ENCODE results near the gene GALNT2. TPM values are rescaled to one million over a fixed set of nuclear protein-coding genes. Genes with fewer than 3 reads are reported as not detected.

The GALNT2 gene
- total and polyA plus RNA-seq, 2 experiments from 2014 or later, result 96.7 to 143 TPM

GRCh38 chr1:230050973-230051735 is 15.9 kb upstream of the GALNT2 start:
- TF ChIP-seq EZH2phosphoT487 (IDR thresholded peaks at IDR 0.05; ENCODE audit: low read depth, severe bottlenecking, unreplicated experiment) (no peak), EZH2 (IDR thresholded peaks at IDR 0.05; ENCODE audit: borderline replicate concordance) (no peak)
- DNase-seq (ENCODE audit: low spot score), result no peak
- WGBS (ENCODE audit: low lambda C conversion rate, missing lambda C conversion rate), result 78% methylated on average over 7 of the region's 7 CpGs
- Histone ChIP-seq H3K4me2 (no peak overlapping the region), H3K36me3 (replicated peaks; ENCODE audit: insufficient read depth, low read depth) (no peaks in the 10 kb centered on the region), H3K4me3 (no peak overlapping the region), H3K9me3 (ENCODE audit: low read depth) (no peaks in the 10 kb centered on the region), H3K9me2 (replicated peaks; ENCODE audit: insufficient read depth) (no peaks in the 10 kb centered on the region), H4K20me1 (ENCODE audit: insufficient read depth, poor library complexity, severe bottlenecking) (no peaks in the 10 kb centered on the region), H3K79me2 (no peaks in the 10 kb centered on the region), H3K27ac (no peak overlapping the region), H2AFZ (no peak overlapping the region), H3K4me1 (ENCODE audit: insufficient read depth) (no peaks in the 10 kb centered on the region), H3K27me3 (no peaks in the 10 kb centered on the region)

DNA sequence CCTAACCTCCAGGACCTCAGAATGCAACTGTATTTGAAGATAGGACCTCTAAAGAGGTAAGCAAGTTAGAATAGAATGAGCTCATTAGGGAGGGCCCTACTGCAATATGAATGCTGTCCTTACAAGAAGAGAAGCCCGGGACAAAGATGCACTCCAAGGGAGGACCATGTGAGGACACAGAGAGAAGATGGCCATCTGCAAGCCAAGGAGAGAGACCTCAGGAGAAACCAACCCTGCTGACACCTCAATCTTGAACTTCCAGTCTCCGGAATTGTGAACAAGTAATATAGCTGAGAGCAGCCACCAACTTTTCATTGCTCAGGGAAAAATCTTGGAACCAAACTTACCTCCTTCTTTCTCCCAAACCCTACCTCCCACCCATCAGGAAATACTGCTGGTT is 15.0 kb upstream of the GALNT2 start:
- 94% methylated on average over 2 of the region's 2 CpGs for WGBS (ENCODE audit: low lambda C conversion rate, missing lambda C conversion rate)
- TF ChIP-seq EZH2phosphoT487 (IDR thresholded peaks at IDR 0.05; ENCODE audit: low read depth, severe bottlenecking, unreplicated experiment), result no peak
- TF ChIP-seq EZH2 (IDR thresholded peaks at IDR 0.05; ENCODE audit: borderline replicate concordance), result no peak
- no peak for TF ChIP-seq CTCF (IDR thresholded peaks at IDR 0.05; ENCODE audit: poor library complexity)
- Histone ChIP-seq H3K79me2 (no peaks in the 10 kb centered on the region), H3K4me1 (ENCODE audit: insufficient read depth) (no peaks in the 10 kb centered on the region), H3K36me3 (replicated peaks; ENCODE audit: insufficient read depth, low read depth) (no peaks in the 10 kb centered on the region), H2AFZ (no peak overlapping the region), H3K9me3 (ENCODE audit: low read depth) (no peaks in the 10 kb centered on the region), H3K4me3 (no peak overlapping the region), H3K4me2 (no peak overlapping the region), H3K27ac (no peak overlapping the region), H3K27me3 (no peaks in the 10 kb centered on the region), H3K9me2 (replicated peaks; ENCODE audit: insufficient read depth) (no peaks in the 10 kb centered on the region), H4K20me1 (ENCODE audit: insufficient read depth, poor library complexity, severe bottlenecking) (no peaks in the 10 kb centered on the region)
- no peak for DNase-seq (ENCODE audit: low spot score)

DNA sequence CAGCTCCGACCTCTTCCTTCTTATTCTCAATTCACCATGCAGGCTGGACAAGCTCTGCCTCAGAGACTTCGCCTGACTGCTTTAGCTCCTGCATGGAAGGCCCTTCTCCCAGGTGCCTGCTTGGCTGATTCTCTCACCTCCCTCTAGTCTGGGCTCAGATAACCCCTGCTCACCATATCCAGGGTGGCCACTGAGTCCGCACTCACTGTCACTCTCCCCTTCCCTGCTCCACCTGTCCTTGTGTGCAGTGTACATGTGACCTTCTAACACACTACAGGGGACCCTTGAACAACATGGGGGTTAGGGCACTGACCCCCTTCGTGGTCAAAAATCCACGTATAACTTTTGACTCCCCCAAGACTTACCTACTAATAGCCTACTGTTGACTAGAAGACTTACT is 14.4 kb upstream of the GALNT2 start:
- Histone ChIP-seq H3K27me3 (no peaks in the 10 kb centered on the region), H3K9me3 (ENCODE audit: low read depth) (no peaks in the 10 kb centered on the region), H3K4me2 (no peak overlapping the region), H3K4me1 (ENCODE audit: insufficient read depth) (no peaks in the 10 kb centered on the region), H3K36me3 (replicated peaks; ENCODE audit: insufficient read depth, low read depth) (no peaks in the 10 kb centered on the region), H3K4me3 (no peak overlapping the region), H3K27ac (no peak overlapping the region), H3K9me2 (replicated peaks; ENCODE audit: insufficient read depth) (no peaks in the 10 kb centered on the region), H4K20me1 (ENCODE audit: insufficient read depth, poor library complexity, severe bottlenecking) (no peaks in the 10 kb centered on the region), H2AFZ (no peak overlapping the region), H3K79me2 (no peaks in the 10 kb centered on the region)
- 89% methylated on average over 5 of the region's 5 CpGs for WGBS (ENCODE audit: low lambda C conversion rate, missing lambda C conversion rate)
- DNase-seq (ENCODE audit: low spot score), result no peak
- no peak for TF ChIP-seq EZH2phosphoT487 (IDR thresholded peaks at IDR 0.05; ENCODE audit: low read depth, severe bottlenecking, unreplicated experiment)
- no peak for TF ChIP-seq EZH2 (IDR thresholded peaks at IDR 0.05; ENCODE audit: borderline replicate concordance)
- no peak for TF ChIP-seq CTCF (IDR thresholded peaks at IDR 0.05; ENCODE audit: poor library complexity)

GRCh38 chr1:230054092-230054749 is 12.8 kb upstream of the GALNT2 start:
- Histone ChIP-seq H3K4me2 (no peak overlapping the region), H3K27me3 (no peaks in the 10 kb centered on the region), H3K36me3 (replicated peaks; ENCODE audit: insufficient read depth, low read depth) (no peaks in the 10 kb centered on the region), H4K20me1 (ENCODE audit: insufficient read depth, poor library complexity, severe bottlenecking) (no peaks in the 10 kb centered on the region), H3K27ac (no peak overlapping the region), H3K9me3 (ENCODE audit: low read depth) (no peaks in the 10 kb centered on the region), H3K4me3 (no peak overlapping the region), H3K9me2 (replicated peaks; ENCODE audit: insufficient read depth) (no peaks in the 10 kb centered on the region), H3K79me2 (no peaks in the 10 kb centered on the region), H3K4me1 (ENCODE audit: insufficient read depth) (no peaks in the 10 kb centered on the region), H2AFZ (no peak overlapping the region)
- TF ChIP-seq EZH2 (IDR thresholded peaks at IDR 0.05; ENCODE audit: borderline replicate concordance) (no peak), CTCF (IDR thresholded peaks at IDR 0.05; ENCODE audit: poor library complexity) (no peak), EZH2phosphoT487 (IDR thresholded peaks at IDR 0.05; ENCODE audit: low read depth, severe bottlenecking, unreplicated experiment) (no peak)
- DNase-seq (ENCODE audit: low spot score), result no peak
- 92% methylated on average over 8 of the region's 8 CpGs for WGBS (ENCODE audit: low lambda C conversion rate, missing lambda C conversion rate)
